Left forelimb (tissue), 1 donor: ENCODE measurements around the gene PRAMEF5.
"Not testable (repeated sequence)": the region's sequence is repeated elsewhere in the genome, so short reads cannot be mapped to it uniquely, and the experiment has no call there.

Source experiments
- DNase-seq: peaks from one replicate; pipeline ENCODE4 v3.0.0-alpha.2; 2018; ENCODE audit warnings: low spot score

Gene PRAMEF5

DNA sequence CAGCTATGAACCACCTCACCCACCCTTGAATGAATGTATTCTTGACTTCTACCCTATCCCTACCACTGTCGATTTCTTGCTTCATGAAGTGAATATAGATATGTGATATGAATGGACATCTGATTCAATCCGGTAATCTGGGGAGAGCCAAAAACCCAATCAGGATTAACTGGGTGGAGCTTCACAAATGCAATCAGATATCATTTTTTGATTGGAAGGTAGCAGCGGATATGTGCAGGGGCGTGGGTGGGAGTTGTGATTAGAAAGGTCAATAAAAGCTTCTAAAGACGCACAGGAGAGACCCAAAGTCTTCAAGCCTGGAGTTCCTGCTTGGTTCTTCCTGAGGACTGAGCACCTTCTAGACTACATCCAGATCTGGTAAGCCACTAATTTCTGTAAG lies at the start of gene PRAMEF5:
PRAMEF5 (plus strand) TSS at position 301 of the 400 bp plus-strand sequence. CDS start 5,071 bp downstream, outside the sequence.
- DNase-seq = not testable (repeated sequence)

DNA sequence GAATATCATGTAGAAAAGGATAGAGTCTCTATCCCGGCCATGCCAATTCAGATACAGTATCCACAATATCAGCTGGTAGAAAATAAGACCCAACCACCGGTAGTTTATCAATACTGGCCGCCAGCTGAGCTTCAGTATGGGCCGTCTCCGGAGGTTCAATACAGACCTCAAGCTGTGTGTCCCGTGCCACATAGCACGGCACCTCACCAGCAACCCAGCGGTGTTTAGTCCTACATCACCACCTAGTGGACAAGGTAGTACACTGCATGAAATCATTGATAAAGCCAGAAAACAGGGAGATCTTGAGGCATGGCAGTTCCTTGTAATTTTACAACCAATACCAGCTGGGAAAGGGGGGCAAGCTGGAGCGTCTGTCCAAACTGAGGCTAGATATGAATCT lies 45.3 kb upstream of the PRAMEF5 start:
- DNase-seq = not testable (repeated sequence)

GRCh38 chr1:13216619-13217018 lies 37.4 kb upstream of the PRAMEF5 start:
- not testable (repeated sequence) for DNase-seq

- DNase-seq = not testable (repeated sequence)
Measured at GRCh38 chr1:13219203-13219602, 34.8 kb upstream of the PRAMEF5 start.

DNA sequence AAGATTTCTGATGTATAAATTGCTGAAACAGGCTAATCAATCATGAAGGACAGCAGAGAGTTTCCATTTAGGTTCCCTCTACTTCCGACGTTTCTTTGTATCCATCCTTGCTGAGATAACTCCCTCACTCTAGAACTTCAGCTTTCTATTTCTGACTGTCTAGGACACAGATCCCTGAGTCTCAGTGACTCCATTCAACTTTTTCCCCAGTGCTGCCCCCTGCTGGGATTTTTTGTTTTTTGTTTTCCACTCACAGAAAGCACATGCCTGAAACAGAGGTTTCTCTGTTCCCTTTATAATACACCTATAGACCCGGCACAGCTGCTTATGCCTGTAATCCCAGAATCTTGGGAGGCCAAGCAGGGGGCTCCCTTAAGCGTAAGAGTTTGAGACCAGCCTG lies 31.2 kb upstream of the PRAMEF5 start:
- not testable (repeated sequence) for DNase-seq

DNA sequence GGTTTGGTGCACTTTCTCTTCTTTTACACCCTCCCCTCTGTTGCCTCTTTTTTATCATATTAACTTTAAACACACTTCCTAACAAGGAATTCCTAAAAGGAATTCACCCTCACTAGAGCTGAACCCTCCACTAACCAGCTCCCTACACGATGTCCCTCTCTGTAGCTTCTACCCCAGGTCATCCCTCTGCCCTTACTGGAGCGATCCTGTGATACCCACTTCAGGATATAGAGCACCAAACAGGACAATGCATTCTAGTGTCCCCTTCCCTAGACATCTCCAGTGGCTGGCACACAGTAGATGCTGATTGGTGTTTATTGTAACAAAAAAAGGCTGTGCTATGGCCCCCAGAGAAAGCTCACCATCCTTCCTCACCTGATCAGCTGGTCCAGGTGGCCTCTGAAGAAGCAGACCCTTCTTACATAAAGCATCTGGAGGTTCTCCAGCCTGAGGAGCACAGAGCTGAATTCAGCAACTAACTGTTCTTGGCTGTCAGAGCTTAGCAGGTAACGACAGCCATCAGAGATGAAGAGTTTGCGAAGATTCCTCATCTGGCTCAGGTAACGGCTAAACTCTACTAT lies 29.4 kb upstream of the PRAMEF5 start:
- no peak for DNase-seq

DNA sequence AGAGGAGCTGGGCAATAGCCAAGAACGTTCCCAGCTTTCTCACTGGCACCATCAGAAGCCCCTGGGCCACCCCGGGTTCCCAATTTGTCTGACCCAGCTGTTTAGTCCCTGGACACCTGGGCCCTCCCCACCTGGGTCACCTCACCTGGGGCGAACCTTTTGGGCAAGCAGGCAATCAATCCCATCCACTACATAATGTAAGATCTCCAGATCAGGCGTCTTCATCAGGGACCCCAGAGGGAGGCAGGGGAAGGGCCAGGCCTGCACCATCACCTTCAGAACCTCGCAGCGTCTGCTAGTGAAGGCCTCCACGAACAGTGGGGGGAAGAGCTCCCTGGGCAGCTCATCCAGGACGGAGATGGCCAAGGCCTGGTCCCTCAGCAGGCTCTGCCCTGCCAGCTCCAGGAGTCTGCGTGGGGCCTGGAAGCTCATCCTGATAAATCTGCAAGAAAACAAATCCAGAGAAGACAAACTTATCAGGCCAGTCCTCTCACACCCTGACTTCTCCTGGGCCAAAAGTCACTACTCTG lies 28.3 kb upstream of the PRAMEF5 start, which contains the start of gene PRAMEF18:
PRAMEF18 (minus strand) TSS at position 480 of the 530 bp plus-strand sequence; CDS start at position 432, 48 bp downstream.
- not testable (repeated sequence) for DNase-seq

DNA sequence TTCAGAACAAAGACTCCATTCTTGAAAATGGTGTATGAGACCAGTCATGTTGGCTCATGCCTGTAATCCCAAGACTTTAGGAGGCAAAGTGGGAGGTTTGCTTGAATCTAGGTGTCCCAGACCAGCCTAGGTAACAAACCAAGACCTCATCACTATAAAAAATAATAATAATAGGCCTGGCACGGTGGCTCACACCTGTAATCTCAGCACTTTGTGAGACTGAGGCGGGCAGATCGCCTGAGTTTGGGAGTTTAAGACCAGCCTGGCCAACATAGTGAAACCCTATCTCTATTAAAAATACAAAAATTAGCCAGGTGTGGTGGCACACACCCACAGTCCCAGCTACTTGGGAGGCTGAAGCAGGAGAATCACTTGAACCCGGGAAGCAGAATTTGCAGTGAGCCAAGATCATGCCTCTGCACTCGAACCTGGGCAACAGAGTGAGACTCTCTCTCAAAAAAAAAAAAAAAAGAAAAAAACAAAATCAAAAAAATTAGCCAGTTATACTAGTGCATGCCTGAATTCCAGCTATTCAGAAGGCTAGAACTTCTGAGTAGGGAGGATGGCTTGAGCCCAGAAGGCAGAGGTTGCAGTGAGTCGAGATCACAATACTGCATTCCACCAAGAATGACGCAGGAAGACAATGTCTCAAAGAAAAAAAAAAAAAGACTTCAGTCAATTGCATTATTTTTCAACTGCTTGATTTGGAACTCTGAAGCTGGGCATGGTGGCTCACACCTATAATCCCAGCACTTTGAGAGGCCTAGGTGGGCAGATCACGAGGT lies 26.5 kb upstream of the PRAMEF5 start:
- DNase-seq = not testable (repeated sequence)

DNA sequence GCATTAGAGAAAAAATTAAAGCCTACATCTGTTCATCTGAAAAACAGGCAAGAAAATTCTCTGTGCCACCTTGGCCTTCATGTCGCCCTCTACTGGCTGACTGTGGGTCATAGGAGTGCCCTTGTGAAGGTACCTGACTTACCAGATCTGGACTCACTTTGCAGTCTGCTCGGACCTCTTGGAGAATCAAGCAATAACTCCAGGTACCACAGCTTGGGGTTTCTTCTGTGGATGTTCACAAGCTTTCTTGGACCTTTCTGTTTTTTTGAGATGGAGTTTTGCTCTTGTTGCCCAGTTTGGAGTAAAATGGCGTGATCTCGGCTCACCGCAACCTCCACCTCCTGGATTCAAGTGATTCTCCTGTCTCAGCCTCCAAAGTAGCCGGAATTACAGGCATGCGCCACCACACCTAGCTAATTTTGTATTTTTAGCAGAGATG lies 25.6 kb upstream of the PRAMEF5 start:
- DNase-seq = no peak

DNA sequence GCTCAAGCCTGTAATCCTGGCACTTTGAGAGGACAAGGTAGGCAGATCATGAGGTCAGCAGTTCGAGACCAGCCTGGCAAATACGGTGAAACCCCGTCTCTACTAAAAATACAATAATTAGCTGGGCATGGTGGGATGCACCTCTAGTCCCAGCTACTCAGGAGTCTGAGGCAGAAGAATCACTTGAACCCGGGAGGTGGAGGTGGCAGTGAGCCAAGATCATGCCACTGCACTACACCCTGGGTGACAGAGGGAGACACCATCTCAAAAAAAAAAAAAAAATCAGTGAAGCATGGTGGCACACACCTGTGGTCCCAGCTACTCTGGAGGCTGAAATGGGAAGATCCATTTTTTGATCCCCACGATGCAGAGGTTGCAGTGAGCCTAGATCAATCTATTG lies 23.9 kb upstream of the PRAMEF5 start:
- DNase-seq = not testable (repeated sequence)

- DNase-seq = not testable (repeated sequence)
Measured at GRCh38 chr1:13230601-13231000, 23.4 kb upstream of the PRAMEF5 start.

- not testable (repeated sequence) for DNase-seq
Measured at GRCh38 chr1:13231061-13231750, 22.8 kb upstream of the PRAMEF5 start.

- not testable (repeated sequence) for DNase-seq
Measured at GRCh38 chr1:13232056-13232455, 21.9 kb upstream of the PRAMEF5 start.

DNA sequence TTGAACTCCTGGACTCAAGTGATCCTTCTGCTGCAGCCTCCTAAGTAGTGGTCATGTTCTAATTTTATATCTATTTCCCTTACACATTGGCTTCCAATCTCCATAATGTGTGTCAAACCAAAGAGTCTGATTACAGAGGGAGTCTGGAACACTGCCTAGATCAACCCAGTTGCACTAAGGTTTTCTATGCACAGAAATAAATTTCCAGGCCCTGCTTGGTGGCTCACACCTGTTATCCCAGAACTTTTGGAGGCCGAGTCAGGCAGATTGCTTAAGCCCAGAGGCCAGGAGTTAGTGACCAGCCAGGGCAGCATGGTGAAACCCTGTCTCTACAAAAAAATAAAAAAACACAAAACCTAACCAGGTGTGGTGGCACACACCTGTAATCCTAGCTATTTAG lies 19.9 kb upstream of the PRAMEF5 start:
- DNase-seq = not testable (repeated sequence)

DNA sequence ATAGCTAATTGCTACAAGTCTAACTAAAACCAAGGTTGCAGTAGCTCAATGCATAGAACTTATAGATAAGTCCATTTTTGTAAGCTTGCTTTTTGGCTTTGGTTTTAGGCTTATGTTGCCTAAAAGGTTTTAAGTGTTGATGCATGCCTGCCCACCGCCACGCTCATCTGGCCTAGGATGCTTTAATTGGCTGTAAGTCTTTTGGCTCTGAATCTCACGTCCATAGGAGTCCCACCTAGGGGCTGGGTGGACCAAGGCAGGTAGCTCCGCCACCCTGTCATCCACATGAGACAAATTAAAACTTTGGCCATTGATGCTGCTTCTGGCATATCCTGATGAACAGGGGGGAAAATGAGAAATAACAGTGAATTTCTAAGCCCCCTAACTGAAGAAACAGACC lies 16.4 kb upstream of the PRAMEF5 start:
- DNase-seq = not testable (repeated sequence)

GRCh38 chr1:13239633-13240032 lies 14.4 kb upstream of the PRAMEF5 start:
- not testable (repeated sequence) for DNase-seq

GRCh38 chr1:13243536-13244263 lies 10.3 kb upstream of the PRAMEF5 start:
- not testable (repeated sequence) for DNase-seq

GRCh38 chr1:13245841-13246553 lies 8.0 kb upstream of the PRAMEF5 start:
- DNase-seq = not testable (repeated sequence)

GRCh38 chr1:13246554-13246871 lies 7.5 kb upstream of the PRAMEF5 start:
- DNase-seq = not testable (repeated sequence)

DNA sequence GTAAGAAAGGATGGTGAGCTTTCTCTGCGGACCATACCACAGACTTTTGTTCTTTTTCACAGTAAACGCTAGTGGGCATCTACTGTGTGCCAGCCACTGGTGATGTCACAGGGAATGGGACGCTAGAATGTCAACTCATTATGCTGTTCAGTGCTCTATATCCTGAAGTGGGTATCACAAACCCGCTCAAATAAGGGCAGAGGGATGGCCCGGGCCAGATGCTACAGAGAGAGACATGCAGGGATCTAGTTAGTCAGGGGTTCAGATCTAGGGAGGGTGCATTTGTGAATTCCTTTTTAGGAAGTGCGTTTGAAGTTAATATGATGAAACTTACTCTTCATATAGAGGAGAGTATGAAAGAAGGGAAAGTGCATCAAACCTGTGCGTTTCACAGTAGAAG lies 6.9 kb upstream of the PRAMEF5 start:
- not testable (repeated sequence) for DNase-seq

DNA sequence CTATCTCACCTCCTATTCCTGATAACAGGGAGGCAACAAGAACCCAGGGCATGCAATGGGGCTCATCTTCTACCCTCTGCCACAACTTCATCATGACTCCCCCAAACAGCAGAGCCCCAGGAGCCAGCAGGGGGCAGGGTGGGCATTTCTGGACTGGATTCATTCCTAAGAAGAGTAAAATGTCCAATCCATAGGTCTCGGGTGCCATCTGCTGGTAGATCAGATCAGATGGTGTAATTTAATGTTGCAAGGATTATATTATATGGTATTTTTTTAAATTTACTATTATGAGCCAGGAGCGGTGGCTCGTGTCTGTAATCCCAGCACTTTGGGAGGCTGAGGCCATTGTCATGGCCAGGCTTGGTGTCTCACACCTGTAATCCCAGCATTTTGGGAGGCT lies 11.1 kb downstream of the PRAMEF5 start:
- not testable (repeated sequence) for DNase-seq
